Measurements from ENCODE around the gene WDR11.
A peak's percentile ranks its signal among the peaks of the same experiment; 100 is the strongest.

DNA sequence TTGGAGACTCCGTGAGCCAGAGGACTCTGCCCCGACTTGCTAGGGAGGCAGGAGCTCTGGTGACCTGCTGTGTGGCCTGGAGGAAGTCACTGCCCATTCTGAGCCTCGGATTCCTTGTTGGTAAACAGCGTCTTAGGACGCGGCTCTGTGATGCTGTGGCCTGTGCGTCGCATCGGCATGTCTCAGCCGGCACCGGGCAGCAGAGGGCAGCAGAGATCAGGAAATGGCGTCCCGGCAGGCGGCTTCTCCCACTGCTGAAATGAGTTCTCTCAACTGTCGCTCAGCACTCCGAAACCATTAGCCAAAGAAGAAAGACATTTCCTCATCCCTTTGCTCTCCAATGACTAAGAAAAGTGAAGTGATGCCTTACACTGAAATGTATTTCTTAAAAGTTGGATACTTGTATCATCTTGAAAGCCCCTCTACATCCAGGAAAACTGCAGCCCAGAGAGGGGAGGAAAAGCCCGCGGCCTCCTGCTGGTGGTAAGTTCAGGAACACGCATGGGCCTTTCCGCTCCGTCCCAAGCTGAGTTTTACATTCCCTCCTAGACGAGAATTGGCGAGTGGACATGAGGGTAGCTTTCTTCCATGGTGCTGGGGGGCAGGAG, 91.7 kb downstream of the WDR11 start:
- TF ChIP-seq, protein P1, sequence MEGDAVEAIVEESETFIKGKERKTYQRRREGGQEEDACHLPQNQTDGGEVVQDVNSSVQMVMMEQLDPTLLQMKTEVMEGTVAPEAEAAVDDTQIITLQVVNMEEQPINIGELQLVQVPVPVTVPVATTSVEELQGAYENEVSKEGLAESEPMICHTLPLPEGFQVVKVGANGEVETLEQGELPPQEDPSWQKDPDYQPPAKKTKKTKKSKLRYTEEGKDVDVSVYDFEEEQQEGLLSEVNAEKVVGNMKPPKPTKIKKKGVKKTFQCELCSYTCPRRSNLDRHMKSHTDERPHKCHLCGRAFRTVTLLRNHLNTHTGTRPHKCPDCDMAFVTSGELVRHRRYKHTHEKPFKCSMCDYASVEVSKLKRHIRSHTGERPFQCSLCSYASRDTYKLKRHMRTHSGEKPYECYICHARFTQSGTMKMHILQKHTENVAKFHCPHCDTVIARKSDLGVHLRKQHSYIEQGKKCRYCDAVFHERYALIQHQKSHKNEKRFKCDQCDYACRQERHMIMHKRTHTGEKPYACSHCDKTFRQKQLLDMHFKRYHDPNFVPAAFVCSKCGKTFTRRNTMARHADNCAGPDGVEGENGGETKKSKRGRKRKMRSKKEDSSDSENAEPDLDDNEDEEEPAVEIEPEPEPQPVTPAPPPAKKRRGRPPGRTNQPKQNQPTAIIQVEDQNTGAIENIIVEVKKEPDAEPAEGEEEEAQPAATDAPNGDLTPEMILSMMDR (IDR thresholded peaks at IDR 0.05 in 4 of 5, conservative IDR thresholded peaks at IDR 0.05 in 1 of 5), result peak; percentile 32 to 80 (median 78)
- TF ChIP-seq POLR2A (IDR thresholded peaks at IDR 0.05), result no peak
